ENCODE measurements around the gene PANX2.

The PANX2 gene

DNA sequence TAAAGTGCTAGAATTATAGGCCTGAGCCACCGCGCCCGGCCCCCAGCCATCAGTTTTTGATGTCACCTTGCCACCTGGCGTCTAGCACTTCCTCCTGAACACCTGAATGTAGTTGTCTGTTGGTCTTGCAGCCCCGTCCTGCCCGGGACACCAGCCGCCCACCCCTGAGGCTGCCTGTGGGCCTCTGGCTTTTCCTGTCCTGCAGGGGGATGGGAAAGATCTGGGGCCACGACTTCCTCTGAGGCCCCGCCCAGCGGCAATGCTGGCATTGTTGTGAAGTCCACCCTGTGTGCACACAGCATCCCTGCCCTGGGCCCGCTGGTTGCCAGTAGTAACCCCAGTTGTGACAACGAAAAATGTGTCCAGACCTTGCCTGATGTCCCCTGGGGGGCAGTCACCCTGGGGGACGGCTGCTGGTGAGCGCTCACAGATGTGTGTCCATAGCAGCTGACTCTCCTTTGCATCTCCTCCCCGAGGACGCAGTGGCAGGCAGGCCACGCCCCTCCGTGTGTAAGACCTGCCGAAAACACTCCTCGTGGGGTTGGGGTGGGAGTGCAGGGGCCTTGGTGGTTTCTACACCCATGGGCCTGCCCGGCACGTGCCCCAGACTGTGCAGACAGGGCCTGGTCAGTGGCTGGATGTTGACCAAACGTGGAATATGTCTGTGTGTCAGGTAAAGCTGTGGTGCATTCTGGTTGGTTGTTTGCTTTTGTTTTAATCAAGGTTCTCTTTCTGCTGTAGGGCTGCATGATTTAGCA is 37.0 kb downstream of the PANX2 start:
- Mint-ChIP-seq H3K4me1 (peaks cover 29% of the 10 kb centered on the region), H3K27me3 (no peaks in the 10 kb centered on the region), H3K27ac (peak overlapping the region in 1 of 2 donors; percentile 93), H3K9me3 (no peaks in the 10 kb centered on the region), H3K4me3 (no peak overlapping the region)
- ATAC-seq (no peak), DNase-seq (no peak)

GRCh38 chr22:50208430-50208938 is 38.0 kb downstream of the PANX2 start:
- H3K27ac Mint-ChIP-seq, result peak overlapping the region in 1 of 2 donors; percentile 84
- no peaks in the 10 kb centered on the region for H3K27me3 Mint-ChIP-seq
- DNase-seq (no peak), ATAC-seq (no peak)
- H3K4me3 Mint-ChIP-seq, result no peak overlapping the region
- H3K4me1 Mint-ChIP-seq, result peaks cover 32% of the 10 kb centered on the region
- H3K9me3 Mint-ChIP-seq, result no peaks in the 10 kb centered on the region

GRCh38 chr22:50208939-50209892 is 38.7 kb downstream of the PANX2 start:
- no peaks in the 10 kb centered on the region for H3K9me3 Mint-ChIP-seq
- DNase-seq, result peak in 1 of 2 donors; percentile 10
- peak; percentile 21 for ATAC-seq
- no peaks in the 10 kb centered on the region for H3K27me3 Mint-ChIP-seq
- peaks cover 28% of the 10 kb centered on the region for H3K4me1 Mint-ChIP-seq
- peak overlapping the region in 1 of 2 donors; percentile 9 for H3K27ac Mint-ChIP-seq
- no peak overlapping the region for H3K4me3 Mint-ChIP-seq

GRCh38 chr22:50209893-50210292 is 39.4 kb downstream of the PANX2 start:
- peaks cover 26% of the 10 kb centered on the region for H3K4me1 Mint-ChIP-seq
- peak; percentile 76 for ATAC-seq
- no peaks in the 10 kb centered on the region for H3K27me3 Mint-ChIP-seq
- H3K27ac Mint-ChIP-seq, result peak overlapping the region in 1 of 2 donors; percentile 9
- DNase-seq, result peak; percentile 62 to 67
- no peaks in the 10 kb centered on the region for H3K9me3 Mint-ChIP-seq
- no peak overlapping the region for H3K4me3 Mint-ChIP-seq

DNA sequence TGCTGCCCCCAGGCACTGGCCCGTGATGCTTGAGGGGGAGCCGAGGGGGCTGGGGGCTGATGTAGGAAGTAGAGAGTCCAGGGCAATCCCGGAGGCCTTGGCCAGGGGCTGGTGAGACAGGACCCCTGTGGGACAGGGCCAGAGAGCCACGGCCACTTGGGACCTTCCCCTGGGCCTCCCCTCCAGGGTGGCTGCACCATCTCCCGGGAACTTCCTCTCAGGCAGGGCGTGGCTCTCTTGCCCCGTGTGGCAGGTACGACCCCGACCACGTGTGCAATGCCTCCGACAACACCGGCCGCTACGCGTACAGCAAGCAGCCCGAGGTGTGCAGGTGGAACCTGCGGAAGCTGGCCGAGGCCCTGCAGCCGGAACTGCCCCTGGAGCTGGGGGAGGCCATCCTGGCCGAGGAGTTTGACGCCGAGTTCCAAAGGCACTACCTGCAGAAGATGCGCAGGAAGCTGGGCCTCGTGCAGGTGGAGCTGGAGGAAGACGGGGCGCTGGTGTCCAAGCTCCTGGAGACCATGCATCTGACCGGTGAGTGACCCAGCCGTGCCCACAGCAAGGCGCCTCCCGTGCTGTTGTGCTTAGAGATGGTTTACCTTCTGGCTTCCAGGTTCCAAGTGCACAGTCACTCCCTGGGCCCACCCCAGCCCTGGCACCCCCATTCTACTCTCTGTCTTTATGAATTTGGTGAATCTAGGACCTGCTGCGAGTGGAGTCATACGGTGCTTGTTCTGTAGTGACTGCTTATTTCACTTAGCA is 40.0 kb downstream of the PANX2 start:
- Mint-ChIP-seq H3K4me3 (no peak overlapping the region), H3K27ac (no peak overlapping the region), H3K9me3 (no peaks in the 10 kb centered on the region), H3K4me1 (peaks cover 29% of the 10 kb centered on the region), H3K27me3 (no peaks in the 10 kb centered on the region)
- ATAC-seq, result no peak
- peak in 1 of 2 donors; percentile 11 for DNase-seq

DNA sequence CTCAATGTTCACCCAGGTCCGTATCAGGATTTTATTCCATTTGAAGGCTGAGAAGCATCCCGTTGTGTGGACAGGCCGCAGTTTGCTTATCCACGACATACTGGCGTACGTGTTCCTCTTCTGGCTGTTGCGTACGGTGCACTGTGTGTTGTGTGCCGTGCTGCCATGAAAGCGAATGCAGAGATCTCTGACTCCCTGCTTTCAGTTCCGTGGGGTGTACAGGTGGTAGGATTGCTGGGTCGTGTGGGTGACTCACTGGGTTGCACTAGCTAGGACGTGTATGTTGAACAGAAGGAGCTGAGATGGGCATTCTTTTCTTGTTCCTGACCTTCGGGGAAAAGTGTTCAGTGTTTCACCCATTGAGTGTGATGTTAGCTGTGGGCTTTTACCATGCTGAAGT is 40.6 kb downstream of the PANX2 start:
- H3K27me3 Mint-ChIP-seq, result no peaks in the 10 kb centered on the region
- DNase-seq (no peak), ATAC-seq (no peak)
- H3K4me1 Mint-ChIP-seq, result peaks cover 29% of the 10 kb centered on the region
- no peak overlapping the region for H3K27ac Mint-ChIP-seq
- H3K4me3 Mint-ChIP-seq, result no peak overlapping the region
- no peaks in the 10 kb centered on the region for H3K9me3 Mint-ChIP-seq

- H3K27me3 Mint-ChIP-seq, result no peaks in the 10 kb centered on the region
- H3K9me3 Mint-ChIP-seq, result no peaks in the 10 kb centered on the region
- H3K4me1 Mint-ChIP-seq, result peaks cover 22% of the 10 kb centered on the region
- ATAC-seq (no peak), DNase-seq (no peak)
- no peak overlapping the region for H3K4me3 Mint-ChIP-seq
- H3K27ac Mint-ChIP-seq, result peak overlapping the region in 1 of 2 donors; percentile 52
These were observed 42.7 kb downstream of the PANX2 start for GRCh38 chr22:50213263-50213662.

GRCh38 chr22:50215297-50216054 is 44.9 kb downstream of the PANX2 start:
- no peak overlapping the region for H3K4me3 Mint-ChIP-seq

DNA sequence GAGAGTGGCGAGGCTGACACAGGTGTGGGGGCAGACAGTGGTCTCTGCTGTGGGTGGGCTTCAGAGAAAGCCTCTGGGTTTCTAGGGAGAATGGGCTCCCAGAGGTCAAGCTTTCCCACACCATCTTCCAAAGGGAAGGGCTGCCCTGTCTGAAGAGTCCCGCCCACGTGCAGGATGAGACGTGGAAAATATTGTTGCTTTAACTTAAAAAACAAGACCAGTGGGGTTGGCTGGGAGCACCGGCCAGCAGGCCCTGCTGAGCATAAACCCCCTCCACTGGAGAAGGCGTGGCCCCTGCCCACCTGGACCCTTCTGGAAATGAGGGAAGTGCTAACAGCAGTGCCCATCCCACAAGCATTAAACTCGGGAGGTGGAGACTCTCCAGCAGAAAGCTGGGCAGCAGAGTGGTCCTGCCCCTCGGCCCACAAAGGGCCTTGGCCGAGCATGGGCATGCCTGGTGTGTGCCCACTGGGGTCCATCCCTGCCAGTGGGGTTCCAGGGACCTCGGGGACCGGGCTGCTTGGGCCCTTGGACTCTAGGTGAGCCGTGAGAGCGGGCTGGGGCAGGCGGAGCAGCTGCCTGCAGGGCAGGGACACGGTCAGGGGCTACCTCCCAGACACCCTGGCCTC is 45.6 kb downstream of the PANX2 start:
- DNase-seq (no peak), ATAC-seq (no peak)
- Mint-ChIP-seq H3K9me3 (no peaks in the 10 kb centered on the region), H3K4me3 (no peak overlapping the region), H3K27me3 (no peaks in the 10 kb centered on the region), H3K4me1 (peaks cover 22% of the 10 kb centered on the region), H3K27ac (no peak overlapping the region)

More at GRCh38 chr22:50215297-50216054, 44.9 kb downstream of the PANX2 start:
- peaks cover 22% of the 10 kb centered on the region for H3K4me1 Mint-ChIP-seq
- no peaks in the 10 kb centered on the region for H3K27me3 Mint-ChIP-seq
- no peak for DNase-seq
- H3K27ac Mint-ChIP-seq, result peak overlapping the region in 1 of 2 donors; percentile 85
- no peaks in the 10 kb centered on the region for H3K9me3 Mint-ChIP-seq
- peak; percentile 21 for ATAC-seq

- Mint-ChIP-seq H3K9me3 (no peaks in the 10 kb centered on the region), H3K27me3 (no peaks in the 10 kb centered on the region), H3K27ac (no peak overlapping the region), H3K4me3 (no peak overlapping the region), H3K4me1 (peaks cover 22% of the 10 kb centered on the region)
- DNase-seq (no peak), ATAC-seq (no peak)
These were observed 46.4 kb downstream of the PANX2 start for GRCh38 chr22:50216684-50217520.

GRCh38 chr22:50217543-50218152 is 47.1 kb downstream of the PANX2 start:
- peak overlapping the region in 1 of 2 donors; percentile 83 for H3K27ac Mint-ChIP-seq
- H3K9me3 Mint-ChIP-seq, result no peaks in the 10 kb centered on the region
- no peak for ATAC-seq
- no peaks in the 10 kb centered on the region for H3K27me3 Mint-ChIP-seq
- peaks cover 22% of the 10 kb centered on the region for H3K4me1 Mint-ChIP-seq
- no peak overlapping the region for H3K4me3 Mint-ChIP-seq
- no peak for DNase-seq

- peak overlapping the region in 1 of 2 donors; percentile 42 for H3K27ac Mint-ChIP-seq
- no peak for DNase-seq
- ATAC-seq, result no peak
- no peak overlapping the region for H3K4me3 Mint-ChIP-seq
- H3K27me3 Mint-ChIP-seq, result no peaks in the 10 kb centered on the region
- no peaks in the 10 kb centered on the region for H3K9me3 Mint-ChIP-seq
- H3K4me1 Mint-ChIP-seq, result peaks cover 17% of the 10 kb centered on the region
These were observed 47.8 kb downstream of the PANX2 start for GRCh38 chr22:50218153-50218995.
